ENCODE data around the gene SPTBN4. TPM values are rescaled to one million over a fixed set of nuclear protein-coding genes. Genes with fewer than 3 reads are reported as not detected.
A peak's percentile ranks its signal among the peaks of the same experiment; 100 is the strongest.

Gene SPTBN4
- total and polyA plus RNA-seq, 2 of the 4 experiments (the other 2 are of a cell fraction), result 0.72 to 0.91 TPM

- no peak overlapping the region for H3K27ac ChIP-seq (ENCODE audit: insufficient read depth, low read length)
- no peak overlapping the region for H3K18ac ChIP-seq (ENCODE audit: low read depth, low read length)
- DNase-seq (no peak), ATAC-seq (ENCODE audit: low read depth) (no peak)
- no peak overlapping the region for H2BK20ac ChIP-seq (ENCODE audit: low read depth, low read length)
- WGBS, 2 experiments (ENCODE audit: extremely low coverage in 2 of 2, insufficient read length in 1 of 2), result 57% methylated on average over 5 of the region's 13 CpGs; no CpG with 5 or more reads in 1 of the 2 experiments
- peaks cover 20% of the 10 kb centered on the region for H3K4me1 ChIP-seq (ENCODE audit: control insufficient read depth, insufficient read depth, low read length)
- peaks cover 12% of the 10 kb centered on the region for H3K9me1 ChIP-seq (ENCODE audit: insufficient read depth, low read length)
- no peak overlapping the region; the same call in 1 of the 2 replicates for H3K4me2 ChIP-seq (ENCODE audit: low read depth, low read length)
- no peak overlapping the region for H2AK9ac ChIP-seq (replicated peaks; ENCODE audit: low read depth, low read length, poor library complexity)
- H3K4ac ChIP-seq (ENCODE audit: low read depth, low read length), result no peak overlapping the region
- H2AFZ ChIP-seq (replicated peaks; ENCODE audit: low read length, poor library complexity), result peak overlapping the region; percentile 66
- no peaks in the 10 kb centered on the region for H3K27me3 ChIP-seq (ENCODE audit: control insufficient read depth, insufficient read depth, low read length)
- in situ Hi-C loops (cut with MboI; ENCODE audit: low sequenced_read_pairs), result loop anchor here (10.0 kb wide), 1 partner anchor 296 kb away; no protein-coding TSS in a partner anchor
- H3K9me3 ChIP-seq (ENCODE audit: control insufficient read depth, insufficient read depth, low read length), result no peaks in the 10 kb centered on the region
- no peak overlapping the region for H2BK120ac ChIP-seq (ENCODE audit: low read depth, low read length)
- ChIA-PET POLR2A (ENCODE audit: unreplicated experiment) (no interaction called here), CTCF (interaction anchor here (0.9 to 1.0 kb wide), 2 partner anchors 34 to 60 kb away, joined by 3 to 5 read pairs; no protein-coding TSS in a partner anchor)
- no peak overlapping the region for H3K4me3 ChIP-seq (ENCODE audit: insufficient read depth, low read depth, low read length)
- no peak overlapping the region; the same call in 1 of the 2 replicates for H4K5ac ChIP-seq (ENCODE audit: low read depth, low read length)
- H2AK5ac ChIP-seq (ENCODE audit: low read depth, low read length), result peak overlapping the region; percentile 2; the same call in 1 of the 2 replicates
- intact Hi-C loops (cut with micrococcal nuclease), result no loop called here
- BruUV-seq (replicated peaks), result no TSS peak
- dilution Hi-C loops (cut with HindIII; ENCODE audit: low sequenced_read_pairs, unreplicated experiment), result no loop called here
- no peak overlapping the region for H3K56ac ChIP-seq (ENCODE audit: extremely low read depth, insufficient read depth, low read length)
- H4K91ac ChIP-seq (ENCODE audit: insufficient read depth, low read depth, low read length), result no peak overlapping the region
- H3K79me1 ChIP-seq (ENCODE audit: low read depth in 1 of 2, low read length in 2 of 2), result peaks cover 0 to 24% of the 10 kb centered on the region in 2 experiments; a peak in 3 of 4 replicates
- peaks cover 9% of the 10 kb centered on the region; the same call in 1 of the 2 replicates for H4K20me1 ChIP-seq (ENCODE audit: insufficient read depth, low read length)
- no peak overlapping the region for H4K8ac ChIP-seq (ENCODE audit: low read depth in 2 of 2, low read length in 2 of 2)
- no peak overlapping the region for H3K9ac ChIP-seq (ENCODE audit: low read depth, low read length)
- no peak overlapping the region for H3K14ac ChIP-seq (replicated peaks; ENCODE audit: low read depth, low read length)
- no peak for TF ChIP-seq CTCF (conservative IDR thresholded peaks at IDR 0.05; ENCODE audit: low read depth, low read length)
- no peak for TF ChIP-seq NFE2L2 (IDR thresholded peaks at IDR 0.05; ENCODE audit: low read depth, low read length)
- no peak for TF ChIP-seq BHLHE40 (IDR thresholded peaks at IDR 0.05; ENCODE audit: low read depth, low read length)
- no peak for TF ChIP-seq RCOR1 (IDR thresholded peaks at IDR 0.05; ENCODE audit: insufficient replicate concordance, low read length)
- TF ChIP-seq POLR2A (IDR thresholded peaks at IDR 0.05; ENCODE audit: low read depth, low read length), result no peak
- no peak for TF ChIP-seq RAD21 (IDR thresholded peaks at IDR 0.05; ENCODE audit: low read length)
- TF ChIP-seq CHD1 (IDR thresholded peaks at IDR 0.05; ENCODE audit: low read depth, low read length), result no peak
- TF ChIP-seq USF2 (IDR thresholded peaks at IDR 0.05; ENCODE audit: low read depth, low read length), result no peak
- TF ChIP-seq RFX5 (IDR thresholded peaks at IDR 0.05; ENCODE audit: low read depth, low read length), result no peak
- no peak for TF ChIP-seq CEBPB (IDR thresholded peaks at IDR 0.05; ENCODE audit: low read depth, low read length)
- TF ChIP-seq ELK1 (IDR thresholded peaks at IDR 0.05; ENCODE audit: borderline replicate concordance, low read depth, low read length), result no peak
- TF ChIP-seq MXI1 (IDR thresholded peaks at IDR 0.05; ENCODE audit: borderline replicate concordance, low read depth, low read length), result no peak
- TF ChIP-seq FOS (IDR thresholded peaks at IDR 0.05; ENCODE audit: low read depth, low read length), result no peak
- no peak for TF ChIP-seq MAFK (IDR thresholded peaks at IDR 0.05; ENCODE audit: low read depth, low read length)
- TF ChIP-seq MAZ (IDR thresholded peaks at IDR 0.05; ENCODE audit: borderline replicate concordance, low read depth, low read length), result no peak
- TF ChIP-seq SMC3 (IDR thresholded peaks at IDR 0.05; ENCODE audit: low read depth, low read length), result no peak
- no peaks in the 10 kb centered on the region; the same call in 1 of the 2 replicates for H3K36me3 ChIP-seq (ENCODE audit: control insufficient read depth, insufficient read depth, low read length)
- H2BK5ac ChIP-seq (ENCODE audit: low read depth, low read length, poor library complexity, severe bottlenecking), result no peak overlapping the region
- no peak overlapping the region for H2BK15ac ChIP-seq (ENCODE audit: low read depth, low read length)
- H3K23ac ChIP-seq (ENCODE audit: low read depth, low read length), result no peak overlapping the region
These were observed 133.9 kb downstream of the SPTBN4 start for GRCh38 chr19:40600570-40601133.
